ENCODE results near the gene MYBPHL.

MYBPHL gene, protein sequence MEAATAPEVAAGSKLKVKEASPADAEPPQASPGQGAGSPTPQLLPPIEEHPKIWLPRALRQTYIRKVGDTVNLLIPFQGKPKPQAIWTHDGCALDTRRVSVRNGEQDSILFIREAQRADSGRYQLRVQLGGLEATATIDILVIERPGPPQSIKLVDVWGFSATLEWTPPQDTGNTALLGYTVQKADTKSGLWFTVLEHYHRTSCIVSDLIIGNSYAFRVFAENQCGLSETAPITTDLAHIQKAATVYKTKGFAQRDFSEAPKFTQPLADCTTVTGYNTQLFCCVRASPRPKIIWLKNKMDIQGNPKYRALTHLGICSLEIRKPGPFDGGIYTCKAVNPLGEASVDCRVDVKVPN

GRCh38 chr1:109306832-109307273 lies at the start of gene MYBPHL:
Gene MYBPHL, minus strand, starts transcription at chr1:109307011. Its CDS starts 20 bp downstream, at chr1:109306991.
- no peak for DNase-seq (ENCODE audit: low spot score)

DNA sequence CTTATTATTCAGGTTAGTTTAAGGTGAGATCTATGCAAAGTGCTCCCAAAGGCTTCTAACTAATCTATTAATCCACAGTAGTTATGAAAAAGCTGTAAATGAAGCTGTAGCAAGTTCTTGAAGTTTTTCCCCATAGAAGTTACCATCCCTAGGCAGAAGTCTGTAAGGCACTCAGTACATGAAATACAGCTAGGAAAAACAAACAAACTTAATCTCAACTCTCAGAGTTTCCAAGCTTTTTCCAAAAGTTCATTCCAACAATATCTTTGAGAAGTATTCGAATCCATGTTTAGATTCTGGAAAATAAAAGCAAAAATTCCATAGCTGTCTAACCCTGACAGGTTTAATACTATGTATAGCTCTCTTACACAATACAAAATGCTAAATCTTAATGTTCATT lies 49.7 kb upstream of the MYBPHL start:
- no peak for DNase-seq (ENCODE audit: low spot score)

GRCh38 chr1:109354929-109355328 lies 48.1 kb upstream of the MYBPHL start:
- DNase-seq (ENCODE audit: low spot score), result no peak

GRCh38 chr1:109351457-109351856 lies 44.6 kb upstream of the MYBPHL start:
- DNase-seq (ENCODE audit: low spot score), result no peak

- no peak for DNase-seq (ENCODE audit: low spot score)
Measured at GRCh38 chr1:109350655-109351054, 43.8 kb upstream of the MYBPHL start.

DNA sequence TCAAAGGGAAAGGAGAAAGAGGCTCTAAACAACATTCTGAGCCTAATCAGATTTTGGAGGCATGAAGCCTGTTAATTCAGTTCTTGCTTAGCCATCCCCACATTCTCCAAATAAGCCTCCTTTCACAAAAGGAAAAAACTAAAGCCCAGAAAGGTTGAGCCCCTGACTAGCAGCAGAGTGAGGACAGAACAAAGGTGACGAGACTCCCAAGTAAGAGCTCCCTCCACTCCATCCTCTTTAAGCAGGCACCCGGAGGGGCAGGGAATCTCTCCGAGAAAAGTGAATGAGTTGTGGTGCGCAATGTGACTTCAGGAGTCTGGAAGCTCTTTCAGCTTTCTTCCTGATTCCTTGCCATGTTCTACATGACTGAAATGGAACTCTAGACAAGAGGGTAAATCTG lies 43.4 kb upstream of the MYBPHL start:
- DNase-seq (ENCODE audit: low spot score), result no peak

- no peak for DNase-seq (ENCODE audit: low spot score)
Measured at GRCh38 chr1:109347511-109347910, 40.7 kb upstream of the MYBPHL start.

DNA sequence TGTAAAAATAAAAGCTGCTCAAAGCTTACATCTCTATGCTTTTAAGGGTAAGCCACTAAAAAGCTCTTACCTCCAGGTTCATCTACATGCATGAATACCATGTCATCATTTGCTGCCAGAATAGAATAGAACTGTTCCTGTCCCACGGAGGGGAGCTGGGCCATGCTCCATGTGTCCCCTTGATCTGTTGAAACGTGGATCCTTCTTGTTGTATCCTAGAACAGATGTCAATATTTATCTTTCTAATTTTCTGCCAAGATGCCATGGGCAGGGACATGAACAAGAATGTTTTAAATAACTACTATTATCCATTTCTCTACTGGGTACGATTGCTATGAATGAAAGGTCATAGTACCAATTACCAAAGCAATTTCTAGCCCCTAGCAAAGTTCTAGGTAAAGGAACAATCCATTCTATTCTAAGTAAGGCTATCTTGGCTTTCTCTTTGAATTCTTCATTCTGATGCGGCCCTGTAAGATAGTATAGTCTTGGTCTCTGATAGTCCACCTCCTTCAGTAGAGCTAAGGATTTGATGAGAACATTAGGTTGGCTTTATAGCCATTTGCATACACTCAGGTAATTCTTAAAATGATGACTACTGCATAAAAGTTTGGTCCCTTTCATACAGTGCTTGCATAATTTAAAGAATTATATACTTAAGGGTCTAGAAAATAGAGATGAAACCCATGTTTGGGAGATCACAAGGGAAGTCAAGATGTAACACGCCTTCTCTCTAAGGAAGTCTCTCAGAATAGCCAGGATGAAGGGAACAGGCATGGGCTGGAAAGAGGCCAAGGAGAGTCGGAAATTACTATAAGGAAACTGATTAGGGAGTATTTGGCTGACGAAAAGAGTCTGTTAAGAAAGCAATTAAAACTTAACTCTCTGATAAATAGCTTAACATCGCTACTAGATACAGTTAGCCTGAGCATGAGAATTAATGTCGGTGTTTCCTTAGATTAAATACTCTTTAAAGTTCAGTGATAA lies 35.4 kb upstream of the MYBPHL start:
- DNase-seq (ENCODE audit: low spot score), result no peak

DNA sequence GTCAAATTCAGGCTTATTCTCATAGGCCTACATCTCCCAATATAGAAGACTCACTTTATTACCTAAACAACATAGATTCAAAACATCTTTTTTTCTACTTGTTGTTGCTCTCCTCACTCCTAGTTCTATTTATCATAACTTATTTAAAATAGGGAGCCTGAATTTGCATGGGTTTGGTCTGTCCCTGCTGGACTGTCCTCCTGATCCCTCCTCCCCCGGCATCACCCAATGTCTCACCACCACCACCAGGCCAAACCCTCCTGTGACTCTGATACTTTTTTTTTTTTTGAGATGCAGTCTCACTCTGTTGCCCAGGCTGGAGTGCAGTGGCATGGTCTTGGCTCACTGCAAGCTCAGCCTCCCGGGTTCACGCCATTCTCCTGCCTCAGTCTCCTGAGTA lies 31.8 kb upstream of the MYBPHL start:
- DNase-seq (ENCODE audit: low spot score), result no peak

- DNase-seq (ENCODE audit: low spot score), result no peak
Measured at GRCh38 chr1:109338091-109338490, 31.3 kb upstream of the MYBPHL start.

- DNase-seq (ENCODE audit: low spot score), result no peak
Measured at GRCh38 chr1:109335091-109335490, 28.3 kb upstream of the MYBPHL start.

DNA sequence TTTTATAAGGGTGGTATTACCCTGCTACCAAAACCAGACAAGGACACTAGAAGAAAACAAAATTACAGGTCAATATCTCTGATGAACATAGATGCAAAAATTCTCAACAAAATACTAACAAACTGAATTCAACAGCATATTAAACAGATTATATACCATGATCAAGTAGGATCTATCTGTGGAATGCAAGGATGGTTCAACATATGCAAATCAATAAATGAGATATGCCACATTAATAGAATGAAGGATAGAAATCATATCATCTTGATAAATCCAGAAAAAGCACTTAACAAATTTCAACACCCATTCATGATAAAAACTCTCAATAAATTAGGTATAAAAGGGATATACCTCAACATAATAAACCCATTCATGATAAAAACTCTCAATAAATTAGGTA lies 24.3 kb upstream of the MYBPHL start:
- no peak for DNase-seq (ENCODE audit: low spot score)

DNA sequence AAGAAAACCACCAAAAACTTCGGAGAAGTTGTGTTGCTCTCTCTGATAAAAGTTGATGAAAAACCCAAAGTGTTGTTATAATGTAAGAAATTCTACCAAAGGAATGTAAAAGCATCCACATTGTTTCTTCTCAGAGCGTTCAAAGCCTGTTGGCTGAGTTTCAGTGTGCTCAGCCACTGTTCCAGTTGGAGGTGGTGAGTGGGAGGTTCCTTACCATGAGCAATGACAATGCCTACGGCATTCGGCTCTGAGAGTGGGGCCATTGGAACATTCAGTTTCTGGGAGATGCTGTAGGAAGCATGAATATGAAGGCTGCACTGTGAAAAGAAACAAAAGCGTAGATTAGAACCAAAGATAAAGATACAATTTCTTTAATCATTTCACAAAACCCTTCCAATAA lies 20.5 kb upstream of the MYBPHL start:
- no peak for DNase-seq (ENCODE audit: low spot score)

- DNase-seq (ENCODE audit: low spot score), result no peak
Measured at GRCh38 chr1:109322974-109323373, 16.2 kb upstream of the MYBPHL start.

DNA sequence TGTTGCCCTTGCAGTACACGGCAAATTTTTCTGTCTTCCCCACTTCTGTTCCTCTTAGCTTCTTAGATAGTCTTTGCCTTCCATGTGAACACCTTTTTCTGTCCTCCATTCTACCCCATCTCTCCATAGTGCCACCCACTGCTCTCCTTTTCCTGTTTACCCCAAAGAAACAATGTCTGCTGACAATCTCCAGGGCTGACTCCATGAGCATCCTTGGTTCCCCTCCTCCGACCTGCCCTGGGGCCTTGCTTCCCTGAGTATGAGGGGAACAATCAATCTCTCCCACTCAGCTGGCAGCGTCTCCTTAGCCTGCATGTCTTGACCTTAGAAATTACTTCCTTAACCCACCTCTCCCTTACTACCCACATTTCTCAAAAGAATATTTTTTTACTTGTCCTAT lies 12.3 kb upstream of the MYBPHL start:
- no peak for DNase-seq (ENCODE audit: low spot score)

DNA sequence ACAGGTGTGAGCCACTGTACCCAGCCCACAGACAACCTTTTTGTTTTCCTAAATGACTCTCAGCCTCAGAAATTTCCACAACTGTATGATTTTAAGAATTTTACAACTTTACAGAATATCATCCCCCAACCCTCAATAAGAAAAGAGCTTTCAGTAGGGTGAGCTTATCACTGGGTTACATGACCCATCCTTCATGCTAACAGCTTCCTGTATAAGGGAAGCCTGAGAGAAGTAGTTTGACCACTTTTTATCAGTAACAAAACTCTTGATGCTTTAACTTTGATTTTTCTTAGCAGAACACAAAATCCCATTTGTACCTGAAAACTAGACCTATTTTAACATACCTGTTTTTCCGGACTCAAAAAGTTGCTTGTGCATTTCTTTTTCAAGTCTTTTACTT lies 9.7 kb upstream of the MYBPHL start:
- no peak for DNase-seq (ENCODE audit: low spot score)

GRCh38 chr1:109315288-109315687 lies 8.5 kb upstream of the MYBPHL start:
- no peak for DNase-seq (ENCODE audit: low spot score)

DNA sequence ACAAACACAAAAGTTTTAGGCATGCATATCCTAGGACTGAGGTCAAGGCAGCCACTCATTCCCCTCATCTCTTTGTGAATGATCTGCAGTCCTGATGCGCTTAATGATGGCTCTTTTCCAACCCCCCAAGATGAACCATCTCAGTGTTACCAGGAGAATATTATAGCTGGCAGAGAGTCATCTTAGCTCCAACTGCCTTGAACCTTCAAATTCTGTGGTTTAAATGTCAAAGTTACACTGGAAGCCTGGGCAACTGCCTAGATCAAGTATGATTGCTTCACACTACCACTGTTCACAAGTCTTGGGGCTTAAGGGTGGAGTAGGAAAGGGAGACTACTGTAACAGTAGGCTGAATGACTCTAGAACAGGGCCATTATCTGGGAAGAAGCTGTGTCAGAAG lies 8.0 kb upstream of the MYBPHL start:
- DNase-seq (ENCODE audit: low spot score), result no peak

DNA sequence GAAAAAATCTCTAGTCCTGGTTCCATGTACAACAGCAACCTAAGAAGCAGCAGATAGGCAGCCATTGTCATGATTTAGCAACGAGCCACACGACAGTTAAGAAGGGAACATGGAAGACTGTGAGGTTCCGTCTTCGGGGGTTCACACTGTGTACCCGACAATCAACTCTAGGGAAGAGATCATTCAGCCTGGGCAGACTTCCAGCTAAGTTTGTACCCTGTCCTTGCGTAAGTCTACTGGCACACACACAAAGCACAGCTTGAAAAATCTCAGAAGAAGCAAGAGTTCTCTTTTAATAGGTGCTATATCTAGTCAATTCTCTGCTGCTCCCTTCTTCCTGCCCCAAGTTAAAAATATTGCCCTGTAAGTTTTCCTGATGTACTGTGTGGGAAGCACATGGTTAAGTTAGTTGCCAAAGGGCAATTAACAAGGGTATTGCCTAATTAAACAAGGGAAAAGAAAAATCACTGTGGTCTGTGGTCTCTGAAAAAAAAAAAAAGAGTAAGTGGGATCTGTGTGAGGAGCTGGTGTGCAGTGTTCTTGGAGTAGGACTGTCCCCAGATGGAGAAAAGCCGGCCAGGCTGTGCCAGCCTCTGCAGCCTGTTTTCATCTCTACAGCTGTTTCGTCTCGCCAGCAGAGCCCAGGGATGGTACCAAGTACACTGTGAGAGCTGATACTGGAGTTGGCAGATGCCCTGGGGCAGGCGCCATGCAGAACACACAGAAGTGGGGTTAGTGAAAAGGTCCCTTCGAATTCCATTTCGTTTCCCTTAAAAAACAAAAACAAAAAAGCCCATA lies 6.4 kb upstream of the MYBPHL start:
- no peak for DNase-seq (ENCODE audit: low spot score)

- DNase-seq (ENCODE audit: low spot score), result no peak
Measured at GRCh38 chr1:109312246-109312645, 5.4 kb upstream of the MYBPHL start.

GRCh38 chr1:109309347-109309746 lies 2.5 kb upstream of the MYBPHL start:
- DNase-seq (ENCODE audit: low spot score), result no peak

Data from HuH-7.5 (cell line).